MM.1S (cell line): ENCODE data around the gene TUT7.
"Not testable (repeated sequence)": the region's sequence is repeated elsewhere in the genome, so short reads cannot be mapped to it uniquely, and the experiment has no call there.

ENCODE experiments used
- CTCF ChIP-seq: fragments of 300-600 bp; sonication (generic); IDR thresholded peaks from 2 replicates; pipeline ENCODE4 v1.5.1; 2016; ENCODE audit warnings: antibody characterized with exemption, low read length, mixed read lengths
- EZH2 ChIP-seq: fragments of 300-600 bp; sonication (generic); optimal IDR thresholded peaks from 2 replicates; pipeline ENCODE3; 2017; ENCODE audit warnings: low read depth, mild to moderate bottlenecking, antibody characterized with exemption, low read length, mixed read lengths
- EZH2phosphoT487 ChIP-seq: fragments of 300-600 bp; sonication (generic); IDR thresholded peaks from 2 replicates; pipeline ENCODE4 v1.6.1; 2018; ENCODE audit warnings: antibody characterized with exemption, low read length

- TF ChIP-seq CTCF, EZH2phosphoT487, EZH2: not testable (repeated sequence)
Measured at GRCh38 chr9:86312959-86313358, 41.3 kb downstream of the TUT7 start.
